K562 (cell line): Measurements from ENCODE around the gene SIRT7. TPM values are rescaled to one million over a fixed set of nuclear protein-coding genes. Genes with fewer than 3 reads are reported as not detected.

Source experiments
- BCOR ChIP-seq: fragments of 450-650 bp; IDR thresholded peaks from 2 replicates; pipeline ENCODE4 v1.6.1; 2016
- BRD9 ChIP-seq: fragments of 450-650 bp; IDR thresholded peaks from 2 replicates; pipeline ENCODE4 v1.6.1; 2018; ENCODE audit warnings: low read depth; ENCODE audit not compliant: partially characterized antibody
- CCNT2 ChIP-seq: IDR thresholded peaks from 2 replicates; pipeline ENCODE4 v1.6.1; 2011; ENCODE audit warnings: borderline replicate concordance, low read depth, mild to moderate bottlenecking, moderate library complexity, mixed read lengths, low read length; ENCODE audit not compliant: insufficient read length; ENCODE audit errors: extremely low read depth
- CTBP1 ChIP-seq: fragments of 450-650 bp; IDR thresholded peaks from 2 replicates; pipeline ENCODE4 v1.6.1; 2016; ENCODE audit warnings: borderline replicate concordance
- GABPA ChIP-seq: fragments of 200-800 bp; sonication (Bioruptor generic); conservative IDR thresholded peaks from 2 replicates; pipeline ENCODE4 v1.6.1; 2016; ENCODE audit warnings: low read depth, missing genetic modification characterization, missing compliant biosample characterization
- HDAC1 ChIP-seq, 2 experiments: fragments of 450-650 bp; IDR thresholded peaks; 2 replicates each; pipeline ENCODE4 v1.6.1; 2016 to 2017; ENCODE audit warnings: inconsistent platforms in 1 of 2, mild to moderate bottlenecking in 1 of 2, moderate library complexity in 1 of 2
- HNRNPLL ChIP-seq: fragments of 200-400 bp; formaldehyde crosslinking; IDR thresholded peaks from 2 replicates; pipeline ENCODE4 v1.6.1; 2017; ENCODE audit warnings: low read length, low read depth, mild to moderate bottlenecking; ENCODE audit not compliant: poor library complexity, severe bottlenecking
- MTA1 ChIP-seq: fragments of 450-650 bp; IDR thresholded peaks from 2 replicates; pipeline ENCODE4 v1.6.1; 2017; ENCODE audit warnings: borderline replicate concordance
- NCOA2 ChIP-seq, 2 experiments: fragments of 450-650 bp; IDR thresholded peaks; 2 replicates each; pipeline ENCODE4 v1.6.1; 2018; ENCODE audit warnings: mild to moderate bottlenecking in 2 of 2, moderate library complexity in 1 of 2; ENCODE audit not compliant: partially characterized antibody in 2 of 2
- NR2C2 ChIP-seq, 2 experiments: fragments of 200-800 bp in 1 of 2; sonication (Bioruptor generic) in 1 of 2; sonication (generic) in 1 of 2; formaldehyde crosslinking in 1 of 2; IDR thresholded peaks; 2 replicates each; pipeline versions ENCODE4 v1.6.1 to v1.8.0; 2016 to 2022; ENCODE audit warnings: mild to moderate bottlenecking in 1 of 2, missing compliant biosample characterization in 1 of 2, missing genetic modification characterization in 1 of 2, missing genetic modification reagents in 1 of 2
- POLR2A ChIP-seq: fragments of 450-650 bp; conservative IDR thresholded peaks from 2 replicates; pipeline ENCODE4 v1.6.1; 2016
- PYGO2 ChIP-seq: fragments of 450-650 bp; IDR thresholded peaks from 2 replicates; pipeline ENCODE4 v1.6.1; 2016; ENCODE audit warnings: mild to moderate bottlenecking, missing genetic modification characterization, moderate library complexity, missing compliant biosample characterization
- SAP30 ChIP-seq: fragments of 200-600 bp; sonication (generic); IDR thresholded peaks from 2 replicates; pipeline ENCODE4 v1.6.1; 2012; ENCODE audit warnings: borderline replicate concordance, low read depth, mild to moderate bottlenecking, moderate library complexity, low read length, control low read depth, inconsistent platforms; ENCODE audit not compliant: insufficient read depth, poor library complexity, severe bottlenecking
- SMAD4 ChIP-seq: fragments of 250-450 bp; sonication (Bioruptor Pico); conservative IDR thresholded peaks from 2 replicates; pipeline ENCODE4 v1.8.0; 2021; ENCODE audit warnings: inconsistent platforms, mild to moderate bottlenecking, moderate library complexity
- SMARCC2 ChIP-seq: fragments of 450-650 bp; IDR thresholded peaks from 2 replicates; pipeline ENCODE4 v1.6.1; 2017; ENCODE audit warnings: antibody characterized with exemption, moderate library complexity, mild to moderate bottlenecking, low read depth
- TBL1XR1 ChIP-seq, 2 experiments: IDR thresholded peaks; 2 replicates each; pipeline ENCODE4 v1.6.1; 2012; ENCODE audit warnings: improper control_type of control experiment in 2 of 2, low read length in 2 of 2, mild to moderate bottlenecking in 1 of 2
- TGIF2 ChIP-seq: sonication (generic); formaldehyde crosslinking; IDR thresholded peaks from 2 replicates; pipeline ENCODE4 v1.8.1; 2022; ENCODE audit warnings: mild to moderate bottlenecking, missing genetic modification reagents, moderate library complexity
- ZBTB17 ChIP-seq: fragments of 450-650 bp; formaldehyde crosslinking; IDR thresholded peaks from 2 replicates; pipeline ENCODE4 v1.4.0; 2020; ENCODE audit warnings: mild to moderate bottlenecking
- ZNF316 ChIP-seq: fragments of 450-650 bp; IDR thresholded peaks from 2 replicates; pipeline ENCODE4 v1.6.1; 2016
- ZNF589 ChIP-seq: fragments of 200-800 bp; sonication (Bioruptor generic); IDR thresholded peaks from 2 replicates; pipeline ENCODE4 v1.6.1; 2016; ENCODE audit warnings: low read depth, missing genetic modification characterization, missing compliant biosample characterization
- polyA plus RNA-seq, 8 experiments: library from polyadenylated mRNA; depleted of rRNA in 4 of 8; stranded (reverse) in 5 of 8; unstranded in 3 of 8; fragments of >200 nt; fragmentation: Nextera tagmentation in 2 of 8; fragmentation: Illumina TruSeq in 1 of 8; extraction: Ambion mirVana in 2 of 8; extraction: Trizol in 1 of 8; gene quantifications; 2 replicates each; pipeline versions ENCODE4 v1.2.1 to v1.2.3, GENCODE V29; 2011 to 2014; ENCODE audit warnings: inconsistent platforms in 1 of 8, missing spikeins in 1 of 8
- total RNA-seq, 7 experiments: library from RNA; depleted of rRNA in 6 of 7; stranded (reverse); fragments of >200 nt in 6 of 7; fragmentation: Illumina TruSeq in 2 of 7; extraction: Trizol in 2 of 7; gene quantifications; 2 replicates each; pipeline versions ENCODE4 v1.2.1 to v1.2.3, GENCODE V29; 2011 to 2021; ENCODE audit warnings: low replicate concordance in 1 of 7
- TF ChIP-seq, protein P1 (sequence below): fragments of 450-650 bp; formaldehyde crosslinking; IDR thresholded peaks from 2 replicates; pipeline ENCODE4 v1.4.0; 2020; ENCODE audit warnings: mild to moderate bottlenecking, moderate library complexity
- TF ChIP-seq, protein P2 (sequence below): fragments of 450-650 bp; conservative IDR thresholded peaks from 2 replicates; pipeline ENCODE4 v1.6.1; 2016; ENCODE audit warnings: missing genetic modification characterization, low read depth, mild to moderate bottlenecking, control low read depth, missing compliant biosample characterization
- TF ChIP-seq, protein P3 (sequence below), 2 experiments: fragments of 450-650 bp; IDR thresholded peaks; 2 replicates each; pipeline ENCODE4 v1.6.1; 2016

The SIRT7 gene
- total and polyA plus RNA-seq, 9 of the 15 experiments (the other 6 are each of a cell fraction or from before 2014, with no cell fraction given) = 1.6 to 54.8 (median 20.3) TPM

DNA sequence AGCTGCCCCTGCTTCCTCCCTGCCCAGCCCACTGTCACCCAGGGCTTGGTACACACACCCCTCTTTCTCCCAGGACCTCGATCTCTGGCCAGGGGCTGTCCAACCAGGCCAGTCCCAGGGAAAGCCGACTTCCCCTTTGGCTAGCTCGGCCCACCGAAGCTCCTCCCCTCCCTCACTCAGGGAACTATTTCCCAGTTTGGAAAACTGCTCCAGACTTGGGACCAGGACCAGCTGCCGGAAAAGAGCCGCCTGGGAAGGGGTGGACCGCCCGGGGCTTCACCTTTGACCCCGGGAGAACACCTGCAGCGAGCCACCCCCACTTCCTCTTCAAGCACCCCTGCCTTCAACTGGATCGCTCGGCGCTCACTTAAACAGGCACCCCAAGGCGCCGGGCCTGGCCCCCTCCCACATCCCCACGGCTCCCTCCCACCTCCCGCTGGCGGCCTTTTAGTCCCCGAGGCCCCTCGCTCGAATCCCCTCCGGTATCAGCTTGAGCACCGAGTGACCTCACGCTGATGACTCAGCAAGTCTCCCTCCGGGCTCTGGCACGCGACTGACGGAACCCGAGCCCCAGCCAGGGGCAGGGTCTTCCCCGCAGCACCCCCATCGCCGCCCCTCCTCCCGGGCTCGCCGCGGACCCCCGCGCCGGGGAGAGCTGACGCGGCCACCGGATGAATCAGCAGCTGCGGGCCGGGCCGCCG, 8.6 kb upstream of the SIRT7 start (continued):
- TF ChIP-seq, protein P1, sequence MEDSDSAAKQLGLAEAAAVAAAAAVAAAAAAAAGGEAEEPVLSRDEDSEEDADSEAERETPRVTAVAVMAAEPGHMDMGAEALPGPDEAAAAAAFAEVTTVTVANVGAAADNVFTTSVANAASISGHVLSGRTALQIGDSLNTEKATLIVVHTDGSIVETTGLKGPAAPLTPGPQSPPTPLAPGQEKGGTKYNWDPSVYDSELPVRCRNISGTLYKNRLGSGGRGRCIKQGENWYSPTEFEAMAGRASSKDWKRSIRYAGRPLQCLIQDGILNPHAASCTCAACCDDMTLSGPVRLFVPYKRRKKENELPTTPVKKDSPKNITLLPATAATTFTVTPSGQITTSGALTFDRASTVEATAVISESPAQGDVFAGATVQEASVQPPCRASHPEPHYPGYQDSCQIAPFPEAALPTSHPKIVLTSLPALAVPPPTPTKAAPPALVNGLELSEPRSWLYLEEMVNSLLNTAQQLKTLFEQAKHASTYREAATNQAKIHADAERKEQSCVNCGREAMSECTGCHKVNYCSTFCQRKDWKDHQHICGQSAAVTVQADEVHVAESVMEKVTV (CRISPR knock-in tag) = no peak
- peak; percentile 99 for TF ChIP-seq ZNF316
- TF ChIP-seq CCNT2 = no peak
- peak; percentile 92 for TF ChIP-seq ZBTB17
- no peak for TF ChIP-seq NCOA2 (IDR thresholded peaks at IDR 0.05; ENCODE audit: partially characterized antibody in 2 of 2)
- TF ChIP-seq SMARCC2 = peak; percentile 70
- peak; percentile 51; the same call in 1 of the 2 replicates for TF ChIP-seq POLR2A
- TF ChIP-seq BRD9 = peak; percentile 31
- TF ChIP-seq PYGO2 (tag) = no peak
- 0 out of 2 replicates have a peak, but pooled peaks have one; percentile 46 for TF ChIP-seq BCOR
- TF ChIP-seq NR2C2 (CRISPR knock-in tag; IDR thresholded peaks at IDR 0.05) = peak; percentile 73; the same call in 1 of the 2 replicates
- peak; percentile 95 for TF ChIP-seq NR2C2 (tag; IDR thresholded peaks at IDR 0.05)
- peak in 1 of 2 experiments; percentile 6; a peak in 2 of 4 replicates for TF ChIP-seq TBL1XR1 (IDR thresholded peaks at IDR 0.05; ENCODE audit: low read length in 2 of 2)
- 0 out of 2 replicates have a peak, but pooled peaks have one; percentile 10 for TF ChIP-seq CTBP1
- peak; percentile 45; the same call in 1 of the 2 replicates for TF ChIP-seq GABPA (tag)
- no peak for TF ChIP-seq ZNF589 (CRISPR knock-in tag)
- TF ChIP-seq SAP30 = peak; percentile 48
- TF ChIP-seq, protein P2, sequence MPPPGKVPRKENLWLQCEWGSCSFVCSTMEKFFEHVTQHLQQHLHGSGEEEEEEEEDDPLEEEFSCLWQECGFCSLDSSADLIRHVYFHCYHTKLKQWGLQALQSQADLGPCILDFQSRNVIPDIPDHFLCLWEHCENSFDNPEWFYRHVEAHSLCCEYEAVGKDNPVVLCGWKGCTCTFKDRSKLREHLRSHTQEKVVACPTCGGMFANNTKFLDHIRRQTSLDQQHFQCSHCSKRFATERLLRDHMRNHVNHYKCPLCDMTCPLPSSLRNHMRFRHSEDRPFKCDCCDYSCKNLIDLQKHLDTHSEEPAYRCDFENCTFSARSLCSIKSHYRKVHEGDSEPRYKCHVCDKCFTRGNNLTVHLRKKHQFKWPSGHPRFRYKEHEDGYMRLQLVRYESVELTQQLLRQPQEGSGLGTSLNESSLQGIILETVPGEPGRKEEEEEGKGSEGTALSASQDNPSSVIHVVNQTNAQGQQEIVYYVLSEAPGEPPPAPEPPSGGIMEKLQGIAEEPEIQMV (tag) = no peak
- peak; percentile 51; the same call in 1 of the 2 replicates for TF ChIP-seq SMAD4 (CRISPR knock-in tag)
- TF ChIP-seq HNRNPLL = peak; percentile 48
- TF ChIP-seq HDAC1 (IDR thresholded peaks at IDR 0.05) = peak in 1 of 2 experiments; percentile 50; a peak in 2 of 4 replicates
- TF ChIP-seq, protein P3, sequence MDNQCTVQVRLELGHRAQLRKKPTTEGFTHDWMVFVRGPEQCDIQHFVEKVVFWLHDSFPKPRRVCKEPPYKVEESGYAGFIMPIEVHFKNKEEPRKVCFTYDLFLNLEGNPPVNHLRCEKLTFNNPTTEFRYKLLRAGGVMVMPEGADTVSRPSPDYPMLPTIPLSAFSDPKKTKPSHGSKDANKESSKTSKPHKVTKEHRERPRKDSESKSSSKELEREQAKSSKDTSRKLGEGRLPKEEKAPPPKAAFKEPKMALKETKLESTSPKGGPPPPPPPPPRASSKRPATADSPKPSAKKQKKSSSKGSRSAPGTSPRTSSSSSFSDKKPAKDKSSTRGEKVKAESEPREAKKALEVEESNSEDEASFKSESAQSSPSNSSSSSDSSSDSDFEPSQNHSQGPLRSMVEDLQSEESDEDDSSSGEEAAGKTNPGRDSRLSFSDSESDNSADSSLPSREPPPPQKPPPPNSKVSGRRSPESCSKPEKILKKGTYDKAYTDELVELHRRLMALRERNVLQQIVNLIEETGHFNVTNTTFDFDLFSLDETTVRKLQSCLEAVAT (IDR thresholded peaks at IDR 0.05) = peak in 1 of 2 experiments; percentile 72; a peak in 1 of 4 replicates
- TF ChIP-seq MTA1 = peak; percentile 60
- 0 out of 2 replicates have a peak, but pooled peaks have one; percentile 43 for TF ChIP-seq TGIF2 (CRISPR knock-in tag)
